GM23248 (cell line): ENCODE results near the gene CREM.

Experiments used
- EZH2 ChIP-seq: fragments of 200-600 bp; sonication (generic); IDR thresholded peaks from 2 replicates; pipeline ENCODE4 v1.6.1; 2018; ENCODE audit warnings: antibody characterized with exemption, mild to moderate bottlenecking; ENCODE audit not compliant: insufficient read depth, poor library complexity, severe bottlenecking
- EZH2phosphoT487 ChIP-seq: fragments of 200-600 bp; sonication (generic); IDR thresholded peaks from 2 replicates; pipeline ENCODE4 v1.6.1; 2018; ENCODE audit warnings: antibody characterized with exemption, moderate library complexity, mild to moderate bottlenecking, low read depth; ENCODE audit not compliant: insufficient read depth

- TF ChIP-seq EZH2 (no peak), EZH2phosphoT487 (no peak)
Observed at GRCh38 chr10:35184527-35185171, 58.0 kb downstream of the CREM start.
